ENCODE results near the gene R3HDM2.

GRCh38 chr12:57433370-57433769 is 2.5 kb upstream of the R3HDM2 start:
- TF ChIP-seq CTCF (IDR thresholded peaks at IDR 0.05; ENCODE audit: low read depth, low read length) (no peak), POLR2A (IDR thresholded peaks at IDR 0.05; ENCODE audit: extremely low read depth, insufficient read length) (no peak)
